ENCODE data around the gene U2AF1L4. TPM values are rescaled to one million over a fixed set of nuclear protein-coding genes. Genes with fewer than 3 reads are reported as not detected.

The U2AF1L4 gene
- total and polyA plus RNA-seq, 10 of the 15 experiments (the other 5 are each of a cell fraction or from before 2014, with no cell fraction given) = 7.9 to 21.6 (median 15.1) TPM

- TF ChIP-seq RCOR1 (conservative IDR thresholded peaks at IDR 0.05; ENCODE audit: low read depth, low read length) = 0 out of 2 replicates have a peak, but pooled peaks have one; percentile 44
- TF ChIP-seq SIX5 (IDR thresholded peaks at IDR 0.05; ENCODE audit: low read depth, low read length, severe bottlenecking) = peak; percentile 84
- no peak for TF ChIP-seq RAD21 (IDR thresholded peaks at IDR 0.05; ENCODE audit: insufficient read depth, low read depth, low read length)
Measured at GRCh38 chr19:35757749-35758608, 12.8 kb upstream of the U2AF1L4 start, which contains the start of gene PROSER3 (continued).

GRCh38 chr19:35757231-35757748, 12.1 kb upstream of the U2AF1L4 start:
- SMC1A ChIA-PET (ENCODE audit: uncharacterized antibody, unreplicated experiment) = no interaction called here
- WGBS (ENCODE audit: insufficient coverage, insufficient replicate concordance, low lambda C conversion rate, missing lambda C conversion rate) = 7% methylated on average over 19 of the region's 19 CpGs
- no peaks in the 10 kb centered on the region for H3K9me3 ChIP-seq (replicated peaks; ENCODE audit: control insufficient read depth, insufficient read depth, low read length)
- DNase-seq (ENCODE audit: low read depth, low spot score) (no peak), FAIRE-seq (no peak), ATAC-seq (peak; percentile 21)
- no peaks in the 10 kb centered on the region for H4K20me1 ChIP-seq (ENCODE audit: control insufficient read depth, insufficient read depth)
- POLR2A ChIA-PET = interaction anchor here (0.5 to 2.2 kb wide), 5 partner anchors 8 to 199 kb away, joined by 3 to 18 read pairs (median 6); partner anchors contain the start of genes IGFLR1, LIN37, PSENEN and U2AF1L4
- peaks cover 1 to 8% of the 10 kb centered on the region in 2 experiments; a peak in 3 of 4 replicates for H3K36me3 ChIP-seq (ENCODE audit: control insufficient read depth in 2 of 2, insufficient read depth in 2 of 2, low read length in 1 of 2)
- H3K4me3 ChIP-seq = peak overlapping the region; percentile 88
- peaks cover 15% of the 10 kb centered on the region for H3K4me1 ChIP-seq (ENCODE audit: control insufficient read depth, insufficient read depth, low read length)
- BruUV-seq (replicated peaks) = TSS peak; percentile 84
- peak overlapping the region; percentile 73 for H3K9ac ChIP-seq (ENCODE audit: control insufficient read depth, insufficient read depth, low read length)
- TF ChIP-seq RB1 (IDR thresholded peaks at IDR 0.05; ENCODE audit: borderline replicate concordance) = 0 out of 2 replicates have a peak, but pooled peaks have one; percentile 5
- no peak for TF ChIP-seq PKNOX1 (IDR thresholded peaks at IDR 0.05)
- CTCF ChIA-PET = interaction anchor here (0.7 kb wide), 1 partner anchor 9 kb away, joined by 3 read pairs; the partner anchor contains the start of gene LIN37
- H3K27ac ChIP-seq (ENCODE audit: control insufficient read depth, insufficient read depth) = peak overlapping the region; percentile 62
- peak overlapping the region; percentile 62 for H2AFZ ChIP-seq (ENCODE audit: control insufficient read depth, low read depth, low read length)
- intact Hi-C loops (cut with micrococcal nuclease; ENCODE audit: unreplicated experiment) = no loop called here
- in situ Hi-C loops (cut with MboI) = no loop called here
- peaks cover 11% of the 10 kb centered on the region for H3K79me2 ChIP-seq (ENCODE audit: control insufficient read depth, insufficient read depth, low read length)
- no peaks in the 10 kb centered on the region for H3K27me3 ChIP-seq (replicated peaks in 1 of 2; ENCODE audit: control insufficient read depth in 2 of 2, insufficient read depth in 2 of 2, low read length in 1 of 2)
- RAD21 ChIA-PET (ENCODE audit: unreplicated experiment) = interaction anchor here (0.7 to 1.2 kb wide), 3 partner anchors 9 to 63 kb away, joined by 3 read pairs; partner anchors contain the start of genes PSENEN and U2AF1L4
- peak overlapping the region; percentile 99 for H3K4me2 ChIP-seq (ENCODE audit: control insufficient read depth, insufficient read depth)

Data from GM12878 (cell line).